Fibroblast of villous mesenchyme (primary cell): Measurements from ENCODE around the gene PPA1. TPM values are rescaled to one million over a fixed set of nuclear protein-coding genes. Genes with fewer than 3 reads are reported as not detected.

ENCODE experiments used
- DNase-seq: peaks from one replicate; pipeline ENCODE4 v3.0.0-alpha.2; 2010; ENCODE audit warnings: low read depth
- H3K4me3 ChIP-seq: 2 replicates; pipeline ENCODE4 v1.5.1; 2011; ENCODE audit warnings: low read depth, mild to moderate bottlenecking, low read length
- CTCF ChIP-seq: IDR thresholded peaks from 2 replicates; pipeline ENCODE4 v1.5.1; 2012; ENCODE audit warnings: low read depth, mild to moderate bottlenecking, low read length; ENCODE audit not compliant: insufficient read depth
- total RNA-seq: library from RNA; depleted of rRNA; stranded (reverse); fragments of >200 nt; gene quantifications from 2 replicates; pipeline ENCODE4 v1.2.3, GENCODE V29; 2012

The PPA1 gene
- 139 and 219 TPM in 2 replicates for total RNA-seq

DNA sequence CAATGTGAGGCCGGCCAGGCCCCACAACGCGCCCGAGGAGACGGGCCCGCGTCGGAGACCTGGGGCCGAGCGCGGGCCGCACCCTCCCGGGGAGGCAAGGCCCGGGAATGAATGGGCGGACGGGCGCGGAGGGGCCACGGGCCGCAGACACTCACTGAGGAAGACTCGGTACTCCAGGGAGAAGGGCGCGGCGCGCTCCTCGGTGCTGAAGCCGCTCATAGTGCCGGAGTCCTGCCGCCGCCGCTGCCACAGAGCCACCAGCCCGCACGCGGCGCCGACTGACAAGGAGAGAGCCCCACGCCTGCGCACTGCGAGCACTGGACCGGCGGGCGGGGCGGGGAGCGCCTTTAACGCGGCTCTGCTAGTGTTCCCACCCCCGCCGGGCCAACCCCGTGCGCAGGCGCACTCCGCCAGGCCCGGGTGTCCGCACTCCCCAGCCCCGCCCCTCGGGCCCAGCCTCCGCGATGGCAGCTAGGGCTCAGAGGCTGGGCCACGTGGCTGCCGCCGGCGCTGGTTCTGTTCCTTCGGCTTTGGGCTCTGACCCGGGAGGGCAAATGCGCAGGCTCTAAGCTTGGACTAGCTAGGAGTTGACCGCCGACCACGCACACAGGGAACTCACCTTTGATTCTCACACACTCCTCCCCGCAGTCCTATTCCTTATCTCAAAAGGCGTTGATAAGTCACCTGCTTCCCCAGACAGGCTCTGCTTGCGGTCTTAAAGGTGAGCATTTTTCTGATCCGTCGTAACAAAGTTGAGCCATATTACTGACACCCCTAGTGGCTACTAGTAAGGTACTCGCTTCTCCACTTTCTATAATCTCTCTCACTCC, at the start of gene PPA1:
TSS of gene PPA1 (minus strand) at position 321 of the 830 bp plus-strand sequence. CDS start at position 219, 102 bp downstream.
- H3K4me3 ChIP-seq = peak within 1 kb of the TSS; percentile 97
- peak; percentile 95 for DNase-seq
- peak; percentile 17 for TF ChIP-seq CTCF

DNA sequence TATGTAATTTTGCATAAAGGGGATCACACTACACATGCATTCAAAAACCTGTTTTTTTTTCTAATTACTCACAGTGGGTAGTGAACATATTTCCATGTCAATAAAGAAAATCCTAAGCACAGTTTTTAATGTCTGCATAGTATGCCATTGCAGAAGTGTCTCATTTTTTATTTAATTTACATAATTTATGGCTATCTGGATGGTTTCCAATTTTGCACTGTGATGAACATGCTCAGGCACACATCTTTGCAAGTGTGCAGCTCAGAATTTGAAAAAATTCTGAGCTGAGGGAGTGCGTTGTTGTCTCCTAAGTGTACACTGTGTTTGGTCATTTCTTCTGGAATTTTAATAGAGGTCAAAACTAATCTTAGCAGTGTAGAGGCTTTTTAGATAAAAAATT, 48.4 kb upstream of the PPA1 start:
- no peak for DNase-seq
- TF ChIP-seq CTCF = no peak
- H3K4me3 ChIP-seq = no peak overlapping the region

GRCh38 chr10:70280099-70280498, 46.9 kb upstream of the PPA1 start:
- TF ChIP-seq CTCF = no peak
- no peak for DNase-seq
- no peak overlapping the region for H3K4me3 ChIP-seq

DNA sequence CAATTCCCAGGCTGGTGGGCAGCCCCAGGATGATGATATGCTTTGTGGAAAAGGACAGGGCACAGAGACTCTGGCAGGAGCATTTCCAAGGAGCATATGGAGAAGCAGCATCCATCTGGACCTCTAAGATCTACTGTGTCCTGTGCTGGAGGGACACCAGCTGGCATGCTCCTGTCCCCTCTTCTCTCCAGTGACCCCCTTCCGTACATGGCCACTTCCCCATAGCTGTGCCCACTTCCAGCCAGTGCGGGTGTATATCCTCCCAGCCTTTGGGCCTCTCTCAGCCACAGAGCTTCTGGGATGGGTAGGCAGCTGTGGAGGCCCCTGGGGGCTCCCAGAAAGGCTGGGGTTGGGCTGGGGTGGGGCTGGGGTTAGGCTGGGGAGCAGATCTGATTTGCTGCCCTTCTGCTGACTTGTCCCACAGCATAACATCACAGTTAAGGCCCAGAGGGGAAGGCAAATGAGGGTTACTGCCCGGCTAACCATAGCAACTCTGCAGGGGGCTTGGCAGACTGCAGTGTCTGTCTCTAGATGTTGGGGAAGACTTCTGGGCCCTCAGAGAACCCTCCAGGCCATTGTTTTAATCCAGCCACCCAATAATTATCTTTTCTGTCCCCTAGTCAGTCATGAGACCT, 44.3 kb upstream of the PPA1 start:
- no peak for DNase-seq
- no peak for TF ChIP-seq CTCF

GRCh38 chr10:70274643-70275042, 41.4 kb upstream of the PPA1 start:
- H3K4me3 ChIP-seq = no peak overlapping the region
- no peak for TF ChIP-seq CTCF
- DNase-seq = peak; percentile 70

More for the DNA sequence above, 44.3 kb upstream of the PPA1 start:
- H3K4me3 ChIP-seq = no peak overlapping the region

DNA sequence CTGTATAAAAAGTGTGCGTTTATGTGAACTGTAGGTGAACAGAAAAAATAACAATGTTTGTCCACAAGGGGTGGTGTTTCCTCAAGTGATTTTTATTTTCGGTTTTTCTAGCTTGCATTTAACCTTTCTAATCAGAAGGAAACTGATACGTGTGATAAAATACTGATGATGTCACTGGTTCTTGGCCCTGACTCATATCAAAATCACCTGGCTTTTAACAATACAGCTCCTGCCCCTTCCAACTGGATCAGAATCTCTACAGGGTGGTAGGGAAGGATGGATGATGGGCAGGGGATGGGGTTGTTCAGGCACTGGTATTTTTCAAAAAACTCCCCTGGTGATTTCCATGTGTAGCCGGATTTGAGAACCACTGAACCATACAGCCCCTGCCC, 39.7 kb upstream of the PPA1 start:
- no peak overlapping the region for H3K4me3 ChIP-seq
- TF ChIP-seq CTCF = peak; percentile 55
- DNase-seq = peak; percentile 44
